K562 (cell line): ENCODE results near the gene PRKCE. TPM values are rescaled to one million over a fixed set of nuclear protein-coding genes. Genes with fewer than 3 reads are reported as not detected.

Experiments
- ATAC-seq: fragments of 200-7000 bp; cut with Tn5 transposase; 3 replicates; pipeline ENCODE4 v1.9.1; 2020; ENCODE audit warnings: moderate library complexity
- BruUV-seq: library from RNA; stranded (reverse); fragments of 400-500 nt; replicated peaks from 2 replicates; lab custom pipeline; 2021; lab: Mats Ljungman, UMichigan
- CTCF ChIA-PET: fragments of 300-600 bp; formaldehyde crosslinking; extraction: SDS; loops from one replicate; lab custom pipeline; 2021; ENCODE audit warnings: low intra/inter-chr PET ratio; lab: Yijun Ruan, JAX
- POLR2A ChIA-PET: fragments of 300-600, 350-650 bp; sonication (Branson Sonifier 250); formaldehyde crosslinking; extraction: SDS; loops from one replicate; lab custom pipeline; 2021; ENCODE audit warnings: antibody characterized with exemption, inconsistent platforms; lab: Yijun Ruan, JAX
- DNase-seq, 4 experiments: peaks; one replicate each; pipeline versions ENCODE4 v3.0.0 to v3.0.0-alpha.2; 2011 to 2018; ENCODE audit warnings: low spot score in 3 of 4, mixed read lengths in 3 of 4; ENCODE audit errors: extremely low read depth in 1 of 4
- FAIRE-seq: peaks from 2 replicates; lab custom pipeline; 2011; peaks lifted over from hg19 to GRCh38; lab: Jason Lieb, UNC
- H2AFZ ChIP-seq: 2 replicates; pipeline ENCODE4 v1.6.0; 2011; ENCODE audit warnings: low read depth, low read length, control low read depth, inconsistent platforms
- H3K27ac ChIP-seq: fragments of 200-600 bp; 3 replicates; pipeline ENCODE4 v1.8.0; 2011; ENCODE audit warnings: low read depth, mild to moderate bottlenecking, control low read depth, inconsistent platforms, low read length, moderate library complexity, mixed read lengths; ENCODE audit errors: extremely low read depth
- H3K27me3 ChIP-seq, 2 experiments: fragments of 300-600 bp in 1 of 2; 2 replicates in 1 of 2; 3 replicates in 1 of 2; pipeline versions ENCODE4 v1.6.0 to v1.8.0; 2011; ENCODE audit warnings: inconsistent platforms in 2 of 2, low read length in 2 of 2, mild to moderate bottlenecking in 1 of 2, mixed read lengths in 1 of 2, moderate library complexity in 1 of 2; ENCODE audit not compliant: control insufficient read depth in 2 of 2, insufficient read depth in 2 of 2
- H3K36me3 ChIP-seq: fragments of 300-600 bp; 3 replicates; pipeline ENCODE4 v1.8.0; 2011; ENCODE audit warnings: mild to moderate bottlenecking, low read length, inconsistent platforms; ENCODE audit not compliant: control insufficient read depth, insufficient read depth
- H3K4me1 ChIP-seq, 2 experiments: fragments of 200-600 bp in 1 of 2; replicated peaks in 1 of 2; 2 replicates in 1 of 2; 3 replicates in 1 of 2; pipeline versions ENCODE4 v1.5.1 to v1.8.0; 2011; ENCODE audit warnings: inconsistent platforms in 2 of 2, low read length in 2 of 2, mild to moderate bottlenecking in 1 of 2, mixed read lengths in 1 of 2, moderate library complexity in 1 of 2; ENCODE audit not compliant: control insufficient read depth in 2 of 2, insufficient read depth in 2 of 2
- H3K4me2 ChIP-seq: 2 replicates; pipeline ENCODE4 v1.6.1; 2011; ENCODE audit warnings: low read length, control low read depth, inconsistent platforms, mixed read lengths; ENCODE audit not compliant: insufficient read depth
- H3K4me3 ChIP-seq: fragments of 200-600 bp; sonication (generic), shearing (Covaris generic); 2 replicates; pipeline ENCODE4 v1.5.1; 2016; ENCODE audit warnings: control low read depth, inconsistent platforms
- H3K79me2 ChIP-seq: fragments of 200-600 bp; 3 replicates; pipeline ENCODE4 v1.8.0; 2011; ENCODE audit warnings: low read length, inconsistent platforms; ENCODE audit not compliant: control insufficient read depth, insufficient read depth
- H3K9ac ChIP-seq, 2 experiments: 2 replicates each; pipeline versions ENCODE4 v1.6.0 to v1.6.1; 2011; ENCODE audit warnings: low read depth in 2 of 2, low read length in 2 of 2, control low read depth in 1 of 2, inconsistent platforms in 1 of 2, mild to moderate bottlenecking in 1 of 2, mixed read lengths in 1 of 2; ENCODE audit not compliant: insufficient read depth in 1 of 2
- H3K9me1 ChIP-seq: one replicate; pipeline ENCODE4 v1.6.0; 2011; ENCODE audit warnings: inconsistent platforms, mild to moderate bottlenecking, low read length, moderate library complexity; ENCODE audit not compliant: control insufficient read depth, insufficient read depth
- H3K9me3 ChIP-seq: replicated peaks from 2 replicates; pipeline ENCODE4 v1.5.1; 2011; ENCODE audit warnings: low read depth, low read length, inconsistent platforms; ENCODE audit not compliant: control insufficient read depth, insufficient read depth
- H4K20me1 ChIP-seq: replicated peaks from 2 replicates; pipeline ENCODE4 v1.6.1; 2011; ENCODE audit warnings: low read length, inconsistent platforms, mixed read lengths; ENCODE audit not compliant: control insufficient read depth, insufficient read depth
- ELF2 ChIP-seq: fragments of 250-450 bp; sonication (Bioruptor Pico); IDR thresholded peaks from 2 replicates; pipeline ENCODE4 v1.5.0; 2021; ENCODE audit warnings: mild to moderate bottlenecking
- JUN ChIP-seq, 2 experiments: sonication (generic) in 1 of 2; formaldehyde crosslinking in 1 of 2; IDR thresholded peaks; 2 replicates each; pipeline versions ENCODE4 v1.6.1 to v1.8.0; 2012 to 2022; ENCODE audit warnings: borderline replicate concordance in 2 of 2, mild to moderate bottlenecking in 2 of 2, improper control_type of control experiment in 1 of 2, low read depth in 1 of 2, low read length in 1 of 2, missing genetic modification reagents in 1 of 2
- JUND ChIP-seq, 2 experiments: IDR thresholded peaks; 2 replicates in 1 of 2; 3 replicates in 1 of 2; pipeline ENCODE4 v1.6.1; 2011; ENCODE audit warnings: borderline replicate concordance in 2 of 2, low read depth in 2 of 2, low read length in 2 of 2, improper control_type of control experiment in 1 of 2, missing biosample characterization in 1 of 2, missing genetic modification characterization in 1 of 2, missing genetic modification reagents in 1 of 2
- PRPF4 ChIP-seq: fragments of 200-400 bp; formaldehyde crosslinking; IDR thresholded peaks from one replicate; pipeline ENCODE4 v1.6.1; 2017; ENCODE audit warnings: low read length, low read depth, mild to moderate bottlenecking; ENCODE audit not compliant: insufficient read depth, poor library complexity, severe bottlenecking
- WGBS: fragments of 100-300 bp; shearing (Covaris generic); methylation state at CpG from one replicate; pipeline ENCODE4 v1.1.6; 2016; ENCODE audit warnings: low coverage, mixed read lengths; ENCODE audit not compliant: insufficient coverage; ENCODE audit errors: missing lambda C conversion rate; 5-methylcytosine and 5-hydroxymethylcytosine counted together
- in situ Hi-C: fragments of 300-500 bp; cut with MboI; formaldehyde crosslinking; loops from 4 replicates; pipeline ENCODE4 v1.15.0; 2018; ENCODE audit warnings: inconsistent platforms, mixed read lengths
- intact Hi-C: fragments of 100-400 bp; cut with micrococcal nuclease; formaldehyde crosslinking; loops from 2 replicates; pipeline ENCODE4 v1.14.2; 2022
- polyA plus RNA-seq, 8 experiments: library from polyadenylated mRNA; depleted of rRNA in 4 of 8; stranded (reverse) in 5 of 8; unstranded in 3 of 8; fragments of >200 nt; fragmentation: Nextera tagmentation in 2 of 8; fragmentation: Illumina TruSeq in 1 of 8; extraction: Ambion mirVana in 2 of 8; extraction: Trizol in 1 of 8; gene quantifications; 2 replicates each; pipeline versions ENCODE4 v1.2.1 to v1.2.3, GENCODE V29; 2011 to 2014; ENCODE audit warnings: inconsistent platforms in 1 of 8, missing spikeins in 1 of 8
- total RNA-seq, 7 experiments: library from RNA; depleted of rRNA in 6 of 7; stranded (reverse); fragments of >200 nt in 6 of 7; fragmentation: Illumina TruSeq in 2 of 7; extraction: Trizol in 2 of 7; gene quantifications; 2 replicates each; pipeline versions ENCODE4 v1.2.1 to v1.2.3, GENCODE V29; 2011 to 2021; ENCODE audit warnings: low replicate concordance in 1 of 7
- TF ChIP-seq, protein P1 (sequence below), 2 experiments: IDR thresholded peaks in 1 of 2; conservative IDR thresholded peaks in 1 of 2; 2 replicates each; pipeline ENCODE4 v1.6.1; 2016; ENCODE audit warnings: low read depth in 2 of 2, mild to moderate bottlenecking in 1 of 2, missing compliant biosample characterization in 1 of 2, missing genetic modification characterization in 1 of 2, moderate library complexity in 1 of 2
- TF ChIP-seq, protein P2 (sequence below), 2 experiments: fragments of 450-650 bp; formaldehyde crosslinking in 1 of 2; IDR thresholded peaks; 2 replicates each; pipeline versions ENCODE4 v1.4.0 to v1.6.1; 2014 to 2020; ENCODE audit warnings: mild to moderate bottlenecking in 2 of 2, borderline replicate concordance in 1 of 2, low read depth in 1 of 2

The PRKCE gene
- total and polyA plus RNA-seq, 9 of the 15 experiments (the other 6 are each of a cell fraction or from before 2014, with no cell fraction given) = 0.06 to 1.0 (median 0.22) TPM; not detected in 1

DNA sequence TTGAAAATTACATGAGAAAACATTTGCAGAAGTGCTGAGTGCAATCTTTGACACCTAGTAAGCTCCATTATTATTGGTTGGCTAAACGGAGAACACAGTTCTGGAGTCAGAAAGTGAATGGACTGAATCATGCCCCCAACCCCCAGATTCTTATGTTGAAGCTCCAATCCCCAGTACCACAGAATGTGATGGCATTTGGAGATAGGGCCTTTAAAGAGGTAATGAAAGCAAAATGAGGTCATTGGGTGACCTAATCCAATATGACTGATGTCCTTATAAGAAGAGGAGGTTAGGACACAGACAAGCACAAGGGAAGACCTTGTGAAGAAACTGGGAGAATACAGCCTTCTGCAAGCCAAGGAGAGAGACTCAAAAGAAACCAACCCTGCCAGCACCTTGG lies 444.8 kb downstream of the PRKCE start:
- in situ Hi-C loops (no loop called here), intact Hi-C loops (no loop called here)
- Histone ChIP-seq H3K9ac (no peak overlapping the region), H3K4me1 (peaks cover 0 to 8% of the 10 kb centered on the region in 2 experiments; a peak in 1 of 5 replicates), H4K20me1 (no peaks in the 10 kb centered on the region; the same call in 1 of the 2 replicates), H3K27ac (no peak overlapping the region), H2AFZ (no peak overlapping the region), H3K9me1 (no peaks in the 10 kb centered on the region), H3K9me3 (no peaks in the 10 kb centered on the region), H3K36me3 (no peaks in the 10 kb centered on the region), H3K27me3 (peaks cover 14 to 18% of the 10 kb centered on the region in 2 experiments), H3K79me2 (no peaks in the 10 kb centered on the region), H3K4me3 (no peak overlapping the region), H3K4me2 (no peak overlapping the region)
- DNase-seq = no peak
- ChIA-PET CTCF (no interaction called here), POLR2A (no interaction called here)
- BruUV-seq = no TSS peak
- FAIRE-seq = no peak
- no peak for ATAC-seq
- WGBS = 0% methylated on average over 1 of the region's 1 CpG
- TF ChIP-seq PRPF4 (no peak), ELF2 (CRISPR knock-in tag) (no peak), JUND (IDR thresholded peaks at IDR 0.05; ENCODE audit: borderline replicate concordance, low read depth, low read length) (peak; percentile 43; the same call in 1 of the 2 replicates), JUND (tag; IDR thresholded peaks at IDR 0.05; ENCODE audit: borderline replicate concordance, low read depth, low read length) (peak; percentile 51; the same call in 1 of the 3 replicates), JUN (IDR thresholded peaks at IDR 0.05; ENCODE audit: borderline replicate concordance, low read depth, low read length) (peak; percentile 35; the same call in 1 of the 2 replicates), JUN (CRISPR knock-in tag; IDR thresholded peaks at IDR 0.05; ENCODE audit: borderline replicate concordance) (no peak)
- TF ChIP-seq, protein P1, sequence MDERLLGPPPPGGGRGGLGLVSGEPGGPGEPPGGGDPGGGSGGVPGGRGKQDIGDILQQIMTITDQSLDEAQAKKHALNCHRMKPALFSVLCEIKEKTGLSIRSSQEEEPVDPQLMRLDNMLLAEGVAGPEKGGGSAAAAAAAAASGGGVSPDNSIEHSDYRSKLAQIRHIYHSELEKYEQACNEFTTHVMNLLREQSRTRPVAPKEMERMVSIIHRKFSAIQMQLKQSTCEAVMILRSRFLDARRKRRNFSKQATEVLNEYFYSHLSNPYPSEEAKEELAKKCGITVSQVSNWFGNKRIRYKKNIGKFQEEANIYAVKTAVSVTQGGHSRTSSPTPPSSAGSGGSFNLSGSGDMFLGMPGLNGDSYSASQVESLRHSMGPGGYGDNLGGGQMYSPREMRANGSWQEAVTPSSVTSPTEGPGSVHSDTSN (CRISPR knock-in tag; IDR thresholded peaks at IDR 0.05; ENCODE audit: low read depth) = no peak
- TF ChIP-seq, protein P1 (tag; conservative IDR thresholded peaks at IDR 0.05; ENCODE audit: low read depth) = peak; percentile 31; the same call in 1 of the 2 replicates
- TF ChIP-seq, protein P2, sequence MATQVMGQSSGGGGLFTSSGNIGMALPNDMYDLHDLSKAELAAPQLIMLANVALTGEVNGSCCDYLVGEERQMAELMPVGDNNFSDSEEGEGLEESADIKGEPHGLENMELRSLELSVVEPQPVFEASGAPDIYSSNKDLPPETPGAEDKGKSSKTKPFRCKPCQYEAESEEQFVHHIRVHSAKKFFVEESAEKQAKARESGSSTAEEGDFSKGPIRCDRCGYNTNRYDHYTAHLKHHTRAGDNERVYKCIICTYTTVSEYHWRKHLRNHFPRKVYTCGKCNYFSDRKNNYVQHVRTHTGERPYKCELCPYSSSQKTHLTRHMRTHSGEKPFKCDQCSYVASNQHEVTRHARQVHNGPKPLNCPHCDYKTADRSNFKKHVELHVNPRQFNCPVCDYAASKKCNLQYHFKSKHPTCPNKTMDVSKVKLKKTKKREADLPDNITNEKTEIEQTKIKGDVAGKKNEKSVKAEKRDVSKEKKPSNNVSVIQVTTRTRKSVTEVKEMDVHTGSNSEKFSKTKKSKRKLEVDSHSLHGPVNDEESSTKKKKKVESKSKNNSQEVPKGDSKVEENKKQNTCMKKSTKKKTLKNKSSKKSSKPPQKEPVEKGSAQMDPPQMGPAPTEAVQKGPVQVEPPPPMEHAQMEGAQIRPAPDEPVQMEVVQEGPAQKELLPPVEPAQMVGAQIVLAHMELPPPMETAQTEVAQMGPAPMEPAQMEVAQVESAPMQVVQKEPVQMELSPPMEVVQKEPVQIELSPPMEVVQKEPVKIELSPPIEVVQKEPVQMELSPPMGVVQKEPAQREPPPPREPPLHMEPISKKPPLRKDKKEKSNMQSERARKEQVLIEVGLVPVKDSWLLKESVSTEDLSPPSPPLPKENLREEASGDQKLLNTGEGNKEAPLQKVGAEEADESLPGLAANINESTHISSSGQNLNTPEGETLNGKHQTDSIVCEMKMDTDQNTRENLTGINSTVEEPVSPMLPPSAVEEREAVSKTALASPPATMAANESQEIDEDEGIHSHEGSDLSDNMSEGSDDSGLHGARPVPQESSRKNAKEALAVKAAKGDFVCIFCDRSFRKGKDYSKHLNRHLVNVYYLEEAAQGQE (IDR thresholded peaks at IDR 0.05; ENCODE audit: borderline replicate concordance) = no peak
- TF ChIP-seq, protein P2 (CRISPR knock-in tag; IDR thresholded peaks at IDR 0.05; ENCODE audit: low read depth) = no peak
